ENCODE measurements around the gene RASAL2.

The RASAL2 gene

DNA sequence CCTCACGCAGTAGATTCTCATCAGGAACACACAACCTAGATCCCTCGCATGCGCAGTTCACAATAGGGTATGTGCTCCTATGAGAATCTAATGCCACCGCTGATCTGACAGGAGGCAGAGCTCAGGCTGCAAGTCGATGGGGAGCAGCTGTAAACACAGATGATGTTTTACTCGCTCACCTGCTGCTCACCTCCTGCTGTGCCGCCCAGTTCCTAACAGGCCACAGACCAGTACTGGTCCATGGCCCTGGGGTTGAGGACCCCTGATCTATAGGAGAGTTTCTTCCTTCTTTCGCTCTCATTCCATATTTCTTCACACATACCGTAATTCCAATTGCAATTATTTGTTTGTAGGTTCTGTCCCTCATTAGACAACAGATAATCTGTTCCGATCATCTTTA, 299.5 kb downstream of the RASAL2 start:
- no peak for DNase-seq (ENCODE audit: low read depth)

DNA sequence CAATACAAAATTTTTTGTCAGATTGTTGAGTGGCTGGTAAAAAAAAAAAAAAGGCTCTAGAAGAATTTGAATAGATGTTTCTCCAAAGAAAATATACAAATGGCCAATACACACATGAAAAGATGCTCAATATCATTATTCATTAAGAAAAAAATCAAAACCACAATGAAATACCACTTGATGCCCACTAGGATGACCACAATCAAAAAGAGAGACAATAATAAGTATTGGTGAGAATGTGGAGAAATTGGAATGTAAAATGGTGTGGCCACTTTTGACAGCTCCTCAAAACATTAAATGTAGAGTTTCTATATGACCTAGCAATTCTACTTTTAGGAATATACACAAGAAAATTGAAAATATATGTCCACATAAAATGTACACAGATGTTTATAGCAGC, 302.9 kb downstream of the RASAL2 start:
- no peak for DNase-seq (ENCODE audit: low read depth)

DNA sequence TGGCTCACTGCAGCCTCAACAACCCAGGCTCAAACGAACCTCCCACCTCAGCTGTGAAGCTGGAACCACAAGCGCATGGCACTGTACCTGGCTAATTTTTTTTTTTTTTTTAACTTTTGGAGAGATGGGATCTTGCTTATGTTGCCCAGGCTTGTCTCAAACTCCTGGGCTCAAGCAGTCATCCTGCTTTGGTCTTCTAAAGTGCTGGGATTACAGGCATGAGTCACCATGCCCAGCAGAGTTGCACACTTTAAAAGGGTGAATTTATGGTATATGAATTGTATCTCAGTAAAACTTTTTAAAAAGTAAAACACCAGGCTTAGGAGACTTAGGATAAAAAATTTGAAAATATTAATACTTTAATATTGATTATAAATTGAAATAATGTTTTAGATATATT, 303.8 kb downstream of the RASAL2 start:
- DNase-seq (ENCODE audit: low read depth) = no peak

DNA sequence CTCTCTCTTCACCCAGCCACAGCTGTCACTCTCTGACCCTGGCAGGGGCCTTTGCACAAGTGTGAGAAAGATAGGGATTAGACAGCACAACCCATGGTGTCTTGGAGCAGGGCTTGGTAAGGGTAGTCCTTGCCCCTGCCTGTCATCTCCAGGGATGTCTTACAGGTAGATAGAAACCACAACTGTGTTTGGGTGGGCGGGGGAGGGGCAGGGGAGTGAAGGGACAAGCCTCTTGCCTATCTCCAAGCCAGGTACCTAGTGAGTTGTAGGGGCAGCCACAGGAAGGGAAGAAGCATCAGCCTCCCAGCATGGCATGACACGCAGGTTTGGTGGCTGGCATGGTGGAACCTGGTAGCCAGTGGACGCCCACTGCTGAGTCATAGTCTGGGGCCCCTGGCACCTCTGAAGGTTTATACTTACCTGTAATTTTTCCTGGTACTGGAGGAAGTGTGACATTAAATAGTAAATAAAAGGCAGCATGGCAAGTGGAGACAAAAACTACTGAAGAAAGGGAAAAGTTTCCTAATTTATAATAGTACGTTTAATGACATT, 305.3 kb downstream of the RASAL2 start:
- DNase-seq (ENCODE audit: low read depth) = no peak

DNA sequence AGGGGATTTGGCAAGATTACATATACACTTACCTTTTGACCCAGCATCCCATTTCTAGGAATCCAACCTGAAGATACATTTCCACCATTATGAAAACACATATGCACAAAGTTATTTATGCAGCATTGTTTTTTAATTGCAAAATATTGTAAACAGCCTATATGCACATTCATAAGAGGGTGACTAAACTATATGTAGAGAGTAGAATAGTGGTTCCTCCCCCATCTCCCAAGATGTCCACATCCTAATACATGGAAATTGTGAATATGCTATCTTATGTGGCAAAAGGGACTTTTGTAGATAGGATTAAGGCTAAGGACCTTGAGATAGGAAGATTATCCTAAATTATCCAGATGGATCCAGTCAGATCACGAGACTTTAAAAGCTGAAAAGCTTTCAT, 311.2 kb downstream of the RASAL2 start:
- no peak for DNase-seq (ENCODE audit: low read depth)

DNA sequence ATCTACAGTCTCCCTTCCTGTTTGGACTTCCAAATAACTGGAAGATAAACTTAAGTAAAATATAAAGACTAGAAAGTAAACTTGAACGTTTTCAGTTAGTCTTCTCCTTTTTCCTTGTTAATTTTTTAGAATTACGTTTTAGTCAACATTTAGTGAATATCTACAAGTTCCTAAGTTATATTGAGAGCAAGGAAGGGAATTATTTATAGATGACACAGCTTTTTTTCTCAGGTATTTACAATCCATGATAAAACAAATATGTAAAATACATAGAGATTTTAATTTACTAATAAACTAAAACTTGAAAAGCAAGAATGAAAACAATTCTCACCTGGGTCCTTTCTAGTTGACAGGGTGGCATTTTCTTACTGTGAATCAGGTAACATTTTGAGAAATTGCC, 313.3 kb downstream of the RASAL2 start:
- DNase-seq (ENCODE audit: low read depth) = no peak

DNA sequence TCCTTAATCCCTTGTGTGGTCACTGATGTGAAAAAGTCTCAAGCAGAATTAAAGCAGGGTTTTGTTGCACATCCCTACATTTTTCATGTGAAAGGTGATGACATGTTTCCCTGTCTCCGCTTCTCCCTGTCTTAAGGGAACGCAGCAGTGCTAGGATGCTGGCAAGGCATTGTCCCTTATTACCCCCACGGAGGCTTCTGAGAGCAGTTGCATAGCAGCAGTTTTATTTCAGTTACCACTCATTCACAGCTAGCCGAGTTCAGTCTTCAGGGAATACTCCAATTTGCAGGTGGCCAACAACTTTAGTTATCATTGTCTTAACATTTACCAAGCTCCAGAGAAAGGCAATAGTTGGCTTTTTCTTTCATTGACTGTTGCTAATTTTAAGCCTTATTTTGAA, 313.8 kb downstream of the RASAL2 start:
- no peak for DNase-seq (ENCODE audit: low read depth)

DNA sequence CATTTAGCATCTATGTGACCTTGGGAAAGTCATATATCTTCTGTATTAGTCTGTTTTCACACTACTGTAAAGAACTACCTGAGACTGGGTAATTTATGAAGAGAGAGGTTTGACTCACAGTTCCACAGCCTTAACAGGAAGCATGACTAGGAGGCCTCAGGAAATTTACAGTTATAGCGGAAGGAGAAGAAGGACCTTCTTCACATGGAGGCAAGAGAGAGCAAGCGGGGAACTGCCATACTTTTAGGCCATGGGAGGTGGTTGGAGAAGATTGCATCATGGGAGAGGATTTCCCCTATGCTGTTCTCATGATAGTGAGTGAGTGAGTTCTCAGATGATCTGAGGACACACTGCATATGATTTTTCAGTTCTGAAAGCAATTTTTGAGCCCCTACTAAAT, 315.0 kb downstream of the RASAL2 start:
- DNase-seq (ENCODE audit: low read depth) = no peak

DNA sequence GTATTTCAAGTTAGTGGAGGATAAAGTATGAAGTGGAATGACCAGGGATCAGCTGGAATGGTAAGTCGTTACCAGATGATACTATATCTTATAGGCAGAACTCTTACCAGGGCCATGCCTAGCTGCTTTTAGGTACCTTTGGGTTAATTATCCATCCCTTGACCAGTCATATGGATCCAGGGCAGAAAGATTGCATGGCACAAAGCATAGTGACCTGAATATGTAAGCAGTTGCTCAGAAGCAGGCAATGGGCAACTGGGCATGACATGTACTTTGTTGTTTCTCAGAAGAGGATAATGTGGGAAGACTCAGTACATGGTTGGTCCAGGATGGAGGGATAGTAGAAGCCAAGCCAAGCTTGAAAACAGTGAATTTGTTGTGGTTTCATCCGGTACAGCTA, 315.6 kb downstream of the RASAL2 start:
- no peak for DNase-seq (ENCODE audit: low read depth)

DNA sequence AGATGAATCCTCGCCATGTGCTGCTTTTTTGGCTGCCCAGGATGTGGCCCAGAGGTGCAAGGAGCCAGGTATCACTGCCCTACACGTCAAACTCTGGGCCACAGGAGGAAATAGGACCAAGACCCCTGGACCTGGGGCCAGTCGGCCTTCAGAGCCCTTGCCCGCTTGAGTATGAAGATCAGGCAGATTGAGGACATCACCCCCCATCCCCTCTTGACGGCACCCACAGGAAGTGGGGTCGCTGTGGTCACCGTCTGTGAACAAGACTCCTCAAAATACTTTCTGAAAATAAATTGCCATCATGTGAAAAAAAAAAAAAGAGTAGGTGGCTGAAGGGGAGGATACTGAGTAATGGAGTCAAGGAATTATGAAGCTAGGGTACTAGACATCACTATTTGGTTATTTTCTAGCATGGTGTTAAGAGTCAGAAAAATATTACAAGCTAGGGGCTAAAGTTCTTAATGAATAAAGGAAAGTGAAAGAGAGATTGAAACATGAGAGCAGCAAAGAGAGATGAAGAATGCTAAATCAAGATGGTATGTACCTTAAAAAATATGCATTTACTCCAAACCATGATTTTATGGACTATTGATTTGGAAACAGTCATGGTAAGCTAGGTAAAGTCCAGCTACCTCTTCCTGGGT, 318.0 kb downstream of the RASAL2 start:
- DNase-seq (ENCODE audit: low read depth) = no peak

DNA sequence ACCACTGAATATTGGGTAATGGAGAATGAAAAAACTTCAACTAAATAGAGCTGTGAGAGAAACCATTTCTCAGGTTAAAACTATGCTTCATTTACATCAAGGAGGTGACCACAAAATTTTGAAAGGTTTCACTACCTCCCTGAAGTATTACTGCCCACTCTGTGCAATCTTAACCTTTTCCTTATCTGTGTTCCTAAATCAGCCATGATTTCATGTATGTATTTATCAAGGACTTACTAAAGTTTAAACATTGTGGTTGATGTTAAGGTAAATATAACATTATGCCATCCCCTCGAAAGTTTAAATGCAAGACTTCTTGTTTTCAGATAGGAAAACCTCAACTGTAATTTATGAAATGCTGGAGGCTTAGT, 318.5 kb downstream of the RASAL2 start:
- no peak for DNase-seq (ENCODE audit: low read depth)

DNA sequence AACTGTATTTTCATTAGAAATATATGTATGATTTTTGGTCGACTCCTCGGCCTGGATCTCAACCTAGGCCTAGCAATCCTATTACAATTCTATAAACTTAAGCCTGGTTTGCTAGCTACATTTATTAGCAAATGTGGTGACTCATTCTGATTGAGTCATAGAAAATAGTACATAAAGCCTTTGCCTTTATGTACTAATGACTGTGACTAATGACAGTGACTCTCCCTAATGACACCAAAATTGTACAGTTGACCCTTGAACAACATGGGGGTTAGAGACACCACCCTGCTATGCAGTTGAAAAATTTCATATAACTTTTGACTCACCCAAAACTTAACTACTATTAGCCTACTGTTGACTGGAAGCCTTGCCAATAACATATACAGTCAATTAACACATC, 324.0 kb downstream of the RASAL2 start:
- DNase-seq (ENCODE audit: low read depth) = no peak

DNA sequence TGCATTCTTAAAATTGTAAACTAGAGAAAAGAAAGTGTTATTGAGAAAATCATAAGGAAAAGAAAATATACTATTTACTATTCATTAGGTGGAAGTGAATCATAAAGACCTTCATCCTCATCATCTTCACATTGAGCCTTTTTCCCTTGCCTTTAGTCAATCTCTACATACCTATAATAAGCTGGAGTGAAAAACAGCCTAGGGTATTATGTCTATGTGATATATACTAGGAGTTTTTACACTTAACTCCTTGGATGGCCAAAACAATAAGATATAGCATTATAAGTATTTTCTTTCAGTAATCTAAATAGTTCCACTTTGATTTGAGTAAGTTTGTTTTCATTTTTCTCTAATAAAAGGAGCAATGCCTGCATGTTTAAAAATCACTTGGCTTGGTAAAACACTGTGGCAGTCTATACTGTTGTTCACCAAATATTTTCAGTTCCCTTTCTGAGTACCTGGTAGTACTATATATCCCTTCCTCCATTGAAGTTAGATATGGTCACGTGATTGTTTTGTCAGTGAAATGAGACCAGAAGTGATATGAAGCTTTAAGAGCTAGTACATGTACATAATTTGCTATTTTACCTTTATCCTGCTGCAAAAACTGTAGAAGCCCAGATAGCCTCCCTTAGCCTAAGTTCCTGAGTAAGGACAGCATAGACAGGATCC, 324.5 kb downstream of the RASAL2 start:
- no peak for DNase-seq (ENCODE audit: low read depth)

DNA sequence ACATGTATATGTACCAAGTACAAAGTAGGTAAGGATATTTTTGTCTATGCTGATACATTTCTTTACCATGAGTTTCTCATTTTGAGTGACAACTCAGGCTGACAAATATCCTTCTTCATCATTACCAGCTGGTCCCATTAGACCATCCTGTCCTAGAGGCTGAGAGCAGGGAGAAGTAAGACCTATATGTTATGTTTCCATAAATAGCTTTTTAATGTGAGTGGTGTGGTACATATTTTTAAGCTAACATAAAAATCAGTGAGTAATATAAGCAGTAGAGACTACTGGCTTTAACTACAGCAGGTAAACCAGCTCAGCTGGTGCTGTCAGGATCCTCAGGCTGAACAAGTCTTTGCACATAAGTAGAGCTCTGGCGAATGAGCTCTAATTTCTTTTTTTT, 340.5 kb downstream of the RASAL2 start:
- DNase-seq (ENCODE audit: low read depth) = no peak

DNA sequence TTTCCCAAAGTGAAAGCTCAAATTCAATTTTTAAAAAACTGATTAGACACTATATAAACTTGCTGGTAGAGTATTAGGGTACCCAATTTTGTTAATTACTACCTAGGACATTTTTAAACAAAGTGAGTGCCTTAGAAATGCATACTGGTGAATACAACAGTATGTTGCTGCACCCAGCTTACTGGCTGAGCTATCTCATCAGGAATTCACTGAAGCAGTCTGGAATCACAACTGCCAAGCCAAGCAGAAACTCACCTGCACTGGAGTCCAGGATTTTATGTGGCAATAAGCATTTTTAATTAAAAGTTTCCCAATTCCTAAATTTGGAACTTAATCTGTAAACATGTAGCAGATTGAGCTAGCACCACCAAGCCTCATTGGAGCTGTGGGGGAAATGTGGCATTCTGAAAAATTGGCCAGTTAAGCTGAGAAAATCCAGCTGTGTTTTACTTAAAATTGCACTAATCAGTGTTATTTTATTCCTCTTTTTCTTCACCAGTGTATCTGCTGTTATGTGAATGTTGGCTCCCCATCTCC, 341.1 kb downstream of the RASAL2 start:
- no peak for DNase-seq (ENCODE audit: low read depth)

DNA sequence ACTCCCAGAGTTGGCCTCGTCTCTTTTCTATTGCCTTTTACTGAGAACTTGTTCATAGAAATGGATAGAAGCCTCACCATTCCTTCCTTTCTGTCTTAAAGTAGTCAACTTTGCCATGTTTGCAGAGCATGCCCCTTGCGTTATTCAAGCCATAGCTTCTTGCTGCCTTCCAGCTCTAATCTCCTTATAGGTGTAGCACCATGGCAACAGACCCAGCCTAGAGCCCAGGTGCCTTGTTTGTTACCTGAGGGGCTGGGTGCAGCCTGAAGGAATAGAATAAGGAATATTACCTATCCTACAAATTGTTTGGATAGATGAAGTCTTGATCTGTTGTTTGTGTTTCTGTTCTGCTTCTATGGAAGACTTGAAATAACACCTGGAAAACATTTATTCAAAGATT, 343.0 kb downstream of the RASAL2 start:
- DNase-seq (ENCODE audit: low read depth) = no peak

DNA sequence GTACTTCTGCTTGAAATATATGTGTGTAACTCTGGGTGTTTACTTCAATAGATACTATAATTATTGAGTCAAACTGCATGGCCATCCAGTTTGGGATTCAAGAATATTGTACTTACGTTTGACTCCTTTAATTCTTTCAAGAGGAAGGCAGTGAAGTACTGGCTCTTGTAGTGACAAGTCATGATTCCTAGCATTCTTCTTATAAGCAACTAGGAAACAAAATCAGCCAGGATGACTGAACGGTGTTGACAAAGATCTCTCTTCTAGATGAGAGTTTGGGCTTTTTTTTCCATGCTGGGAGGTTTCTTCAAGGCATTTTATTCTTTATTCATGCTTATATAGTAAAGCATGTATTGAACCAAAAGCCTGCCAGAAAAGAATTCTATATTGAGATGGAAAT, 344.5 kb downstream of the RASAL2 start:
- no peak for DNase-seq (ENCODE audit: low read depth)

DNA sequence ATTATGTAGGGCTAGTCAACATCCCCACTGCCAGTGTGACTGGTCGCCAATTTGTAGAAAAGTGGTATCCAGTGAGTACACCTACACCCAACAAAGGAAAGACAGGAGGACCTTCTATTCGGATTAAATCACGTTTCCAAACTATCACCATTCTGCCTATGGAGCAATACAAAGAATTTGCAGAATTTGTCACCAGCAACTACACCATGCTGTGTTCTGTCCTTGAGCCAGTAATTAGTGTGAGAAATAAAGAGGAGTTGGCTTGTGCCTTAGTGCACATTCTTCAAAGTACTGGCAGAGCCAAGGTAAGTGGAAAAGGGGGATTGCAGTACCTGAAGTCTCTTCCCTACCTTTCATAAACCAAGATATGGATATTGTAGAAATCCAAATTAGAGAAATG, 349.0 kb downstream of the RASAL2 start:
- DNase-seq (ENCODE audit: low read depth) = no peak

DNA sequence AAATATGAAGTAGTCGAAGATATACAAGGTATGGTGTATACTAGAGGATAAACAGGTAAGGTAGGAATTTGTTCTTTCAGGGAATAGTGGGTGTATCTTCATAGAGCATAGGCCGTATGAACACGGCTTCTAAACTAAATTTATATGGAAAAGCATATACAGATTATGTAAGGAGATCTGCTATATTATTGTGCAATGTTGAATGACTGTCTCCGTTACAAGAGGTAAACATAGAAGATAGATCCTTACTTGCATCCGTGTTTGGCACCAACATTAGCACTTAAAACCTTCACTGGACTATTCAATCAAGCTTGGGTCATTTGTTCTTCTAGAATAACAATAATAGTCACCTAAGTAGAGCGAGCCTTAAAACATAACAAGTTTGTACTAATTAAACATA, 357.0 kb downstream of the RASAL2 start:
- no peak for DNase-seq (ENCODE audit: low read depth)

DNA sequence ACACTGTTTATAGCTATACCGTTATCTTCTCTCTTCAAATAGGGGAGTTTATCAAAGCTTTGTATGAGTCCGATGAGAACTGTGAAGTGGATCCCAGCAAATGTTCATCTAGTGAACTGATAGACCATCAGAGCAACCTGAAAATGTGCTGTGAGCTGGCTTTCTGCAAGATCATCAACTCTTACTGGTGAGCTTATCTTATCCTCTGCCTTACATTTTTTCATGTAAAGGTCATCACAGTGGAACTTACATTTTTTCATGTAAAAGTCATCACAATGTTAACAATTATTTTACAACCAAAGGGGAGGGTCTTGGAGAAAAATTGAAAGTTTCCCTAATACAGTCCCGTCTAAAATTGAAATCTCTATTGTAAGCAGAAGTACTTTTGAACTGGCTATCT, 357.6 kb downstream of the RASAL2 start:
- no peak for DNase-seq (ENCODE audit: low read depth)

DNA sequence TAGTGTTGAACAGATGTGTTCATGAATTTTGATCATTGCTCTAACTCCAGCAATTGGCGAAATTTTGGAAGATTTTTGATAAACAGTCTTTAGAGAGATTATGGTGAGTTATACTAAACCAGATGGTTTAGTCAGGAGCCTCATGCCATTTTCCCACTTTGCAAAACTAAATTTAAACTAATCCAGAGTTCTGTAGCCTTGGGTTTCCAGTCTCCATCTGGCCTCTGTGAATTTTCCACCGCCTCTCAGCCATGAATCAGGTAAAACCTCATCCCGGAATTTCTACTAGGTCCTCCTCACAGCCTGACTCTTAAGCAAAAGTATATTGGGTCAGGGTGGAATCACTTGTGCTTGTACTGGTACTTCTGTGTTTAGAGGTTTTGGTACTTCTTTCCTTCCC, 358.1 kb downstream of the RASAL2 start:
- no peak for DNase-seq (ENCODE audit: low read depth)

DNA sequence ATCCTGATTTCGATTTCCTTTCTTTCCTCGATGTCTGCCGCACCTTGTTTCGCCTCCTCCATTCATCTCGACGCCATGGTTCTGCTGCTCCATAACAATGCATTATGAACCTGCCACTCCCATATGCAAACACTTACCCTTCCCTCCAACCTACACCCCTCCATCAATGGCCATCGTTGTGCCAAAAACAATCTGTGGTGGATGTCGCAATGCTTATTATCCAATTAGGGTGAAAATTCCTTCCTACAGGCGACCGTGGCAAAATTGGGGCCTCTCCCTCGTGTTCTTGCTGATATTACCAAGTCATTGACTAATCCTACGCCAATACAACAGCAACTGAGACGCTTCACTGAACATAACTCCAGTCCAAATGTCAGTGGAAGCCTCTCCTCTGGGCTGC, 362.6 kb downstream of the RASAL2 start:
- DNase-seq (ENCODE audit: low read depth) = no peak

DNA sequence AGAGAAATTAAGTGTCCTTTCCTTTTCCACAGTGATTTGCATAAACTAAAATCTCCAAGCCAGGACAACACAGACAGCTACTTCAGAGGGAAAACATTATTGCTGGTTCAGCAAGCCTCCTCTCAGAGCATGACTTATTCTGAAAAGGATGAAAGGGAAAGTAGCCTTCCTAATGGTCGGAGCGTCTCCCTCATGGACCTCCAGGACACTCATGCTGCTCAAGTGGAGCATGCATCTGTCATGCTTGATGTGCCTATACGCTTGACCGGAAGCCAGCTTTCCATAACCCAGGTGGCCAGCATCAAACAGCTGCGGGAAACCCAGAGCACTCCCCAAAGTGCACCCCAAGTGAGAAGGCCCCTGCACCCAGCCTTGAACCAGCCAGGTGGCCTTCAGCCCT, 363.7 kb downstream of the RASAL2 start:
- no peak for DNase-seq (ENCODE audit: low read depth)

DNA sequence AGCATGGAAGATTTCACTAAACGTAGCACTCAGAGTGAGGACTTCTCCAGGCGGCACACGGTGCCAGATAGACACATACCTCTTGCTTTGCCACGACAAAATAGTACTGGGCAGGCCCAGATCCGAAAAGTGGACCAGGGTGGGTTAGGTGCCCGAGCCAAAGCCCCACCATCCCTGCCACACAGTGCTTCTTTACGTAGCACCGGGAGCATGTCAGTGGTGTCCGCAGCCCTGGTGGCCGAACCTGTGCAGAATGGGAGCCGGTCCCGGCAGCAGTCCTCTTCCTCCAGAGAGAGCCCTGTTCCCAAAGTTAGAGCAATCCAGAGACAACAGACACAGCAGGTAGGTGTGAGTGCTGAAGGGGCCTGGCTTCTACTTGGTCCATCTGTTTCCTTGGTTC, 364.3 kb downstream of the RASAL2 start:
- DNase-seq (ENCODE audit: low read depth) = no peak

Data from stimulated activated CD4-positive, alpha-beta T cell treated with anti-CD3 and anti-CD28 coated beads, Interleukin-2, amount 100 ng/mL, for 4 hours (primary cell).